ENCODE measurements around the gene SHISA7.

- no peak for TF ChIP-seq CTCF (conservative IDR thresholded peaks at IDR 0.05 in 1 of 2, IDR thresholded peaks at IDR 0.05 in 1 of 2; ENCODE audit: low read depth in 1 of 2, low read length in 2 of 2)
- TF ChIP-seq EZH2 (IDR thresholded peaks at IDR 0.05; ENCODE audit: low read length, missing control alignments): no peak
These were observed 6.3 kb downstream of the SHISA7 start for GRCh38 chr19:55436847-55437246.

Data from fibroblast of lung (primary cell).